ENCODE measurements around the gene GRB2. TPM values are rescaled to one million over a fixed set of nuclear protein-coding genes. Genes with fewer than 3 reads are reported as not detected.
"Not testable (repeated sequence)": the region's sequence is repeated elsewhere in the genome, so short reads cannot be mapped to it uniquely, and the experiment has no call there.

The GRB2 gene
- total RNA-seq (2014; rRNA removed; shearing (Covaris generic)): 92.0 and 95.9 TPM in 2 replicates
- polyA plus RNA-seq (2014; cell fraction: nucleus; rRNA removed): 70.2 and 89.7 TPM in 2 replicates

- peak; percentile 97 for DNase-seq (ENCODE audit: extremely low read depth, low read depth)
Observed at GRCh38 chr17:75405365-75406221, at the start of gene GRB2. GRB2 (minus strand) TSS chr17:75405678; CDS start chr17:75393628, 12,050 bp downstream.

DNA sequence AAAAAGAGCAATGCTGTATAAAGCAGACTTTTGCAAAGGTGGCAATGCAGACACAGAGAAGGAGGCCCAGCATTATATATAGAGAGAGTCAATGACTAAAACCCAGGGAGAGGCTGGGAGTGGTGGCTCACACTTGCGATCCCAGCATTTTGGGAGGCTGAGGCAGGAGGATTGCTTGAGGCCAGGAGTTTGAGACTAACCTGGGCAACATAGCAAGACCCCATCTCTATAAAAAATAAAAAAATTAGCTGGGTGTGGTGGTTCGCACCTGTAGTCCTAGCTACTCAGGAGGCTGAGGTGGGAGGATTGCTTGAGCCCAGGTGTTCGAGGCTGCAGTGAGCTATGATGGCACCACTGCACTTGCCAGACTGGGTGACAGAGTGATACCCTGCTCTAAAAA lies 49.2 kb upstream of the GRB2 start:
- not testable (repeated sequence) for DNase-seq (ENCODE audit: extremely low read depth, low read depth)

DNA sequence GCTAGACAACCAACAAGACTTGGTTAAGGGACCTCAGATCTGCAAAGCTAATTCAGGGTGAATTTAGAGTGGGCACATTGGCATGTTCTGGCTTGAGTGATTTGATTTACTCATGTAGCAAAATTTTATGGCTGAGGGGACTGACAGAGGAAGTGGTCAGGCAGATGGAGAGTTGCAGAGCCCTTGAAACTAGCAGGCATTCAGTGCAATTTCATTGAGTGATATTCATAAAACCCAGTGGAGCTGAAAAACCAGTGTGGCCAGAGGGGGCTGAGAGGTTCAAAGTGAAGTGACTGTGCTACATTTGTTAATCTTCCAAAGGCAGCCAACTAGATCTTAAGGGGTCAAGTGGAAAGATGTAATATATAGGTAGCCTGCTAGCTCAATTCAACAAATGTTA lies 48.7 kb upstream of the GRB2 start:
- DNase-seq (ENCODE audit: extremely low read depth, low read depth): no peak

- no peak for DNase-seq (ENCODE audit: extremely low read depth, low read depth)
Observed at GRCh38 chr17:75450270-75450669, 44.8 kb upstream of the GRB2 start.

GRCh38 chr17:75447951-75448856 lies 42.7 kb upstream of the GRB2 start:
- DNase-seq (ENCODE audit: extremely low read depth, low read depth): no peak

- not testable (repeated sequence) for DNase-seq (ENCODE audit: extremely low read depth, low read depth)
Observed at GRCh38 chr17:75445896-75446295, 40.4 kb upstream of the GRB2 start.

- no peak for DNase-seq (ENCODE audit: extremely low read depth, low read depth)
Observed at GRCh38 chr17:75445296-75445695, 39.8 kb upstream of the GRB2 start.

DNA sequence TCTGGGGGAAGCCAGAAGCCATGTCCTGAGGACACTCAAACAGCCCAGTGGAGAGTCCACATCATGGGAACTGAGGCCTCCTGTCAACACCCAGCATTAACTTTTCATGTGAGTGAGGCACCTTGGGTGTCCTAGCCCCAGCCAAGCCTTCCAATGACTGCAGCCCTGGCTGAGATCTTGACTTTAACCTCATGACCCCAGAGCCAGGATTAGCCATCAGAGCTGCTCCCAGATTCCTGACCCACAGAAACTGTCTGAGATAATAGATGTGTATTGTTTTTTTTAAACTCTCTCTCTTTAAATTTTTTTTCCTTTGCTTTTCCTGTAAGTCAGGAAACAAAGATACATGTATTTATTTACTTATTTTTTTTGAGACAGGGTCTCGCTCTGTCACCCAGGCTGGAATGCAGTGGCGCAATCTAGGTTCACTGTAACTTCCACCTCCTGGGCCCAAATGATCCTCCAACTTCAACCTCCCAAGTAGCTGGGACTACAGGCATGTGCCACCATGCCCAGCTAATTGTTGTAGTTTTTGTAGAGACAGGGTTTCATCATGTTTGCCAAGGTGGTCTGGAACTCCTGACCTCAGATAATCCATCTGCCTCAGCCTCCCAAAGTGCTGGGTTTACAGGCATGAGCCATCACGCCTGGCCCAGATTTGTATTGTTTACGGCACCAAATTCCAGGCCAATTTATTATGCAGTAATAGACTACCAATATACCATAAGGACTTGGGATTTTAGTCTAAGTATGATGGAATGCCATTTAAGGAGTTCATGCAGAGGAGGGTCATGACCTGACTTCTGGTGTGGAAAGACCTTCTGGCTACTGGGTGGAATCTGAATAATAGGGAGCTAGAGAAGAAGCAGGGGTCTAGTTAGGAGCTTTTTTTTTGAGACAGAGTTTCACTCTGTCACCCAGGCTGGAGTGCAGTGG lies 37.0 kb upstream of the GRB2 start:
- no peak for DNase-seq (ENCODE audit: extremely low read depth, low read depth)

GRCh38 chr17:75440738-75441448 lies 35.4 kb upstream of the GRB2 start:
- no peak for DNase-seq (ENCODE audit: extremely low read depth, low read depth)

DNA sequence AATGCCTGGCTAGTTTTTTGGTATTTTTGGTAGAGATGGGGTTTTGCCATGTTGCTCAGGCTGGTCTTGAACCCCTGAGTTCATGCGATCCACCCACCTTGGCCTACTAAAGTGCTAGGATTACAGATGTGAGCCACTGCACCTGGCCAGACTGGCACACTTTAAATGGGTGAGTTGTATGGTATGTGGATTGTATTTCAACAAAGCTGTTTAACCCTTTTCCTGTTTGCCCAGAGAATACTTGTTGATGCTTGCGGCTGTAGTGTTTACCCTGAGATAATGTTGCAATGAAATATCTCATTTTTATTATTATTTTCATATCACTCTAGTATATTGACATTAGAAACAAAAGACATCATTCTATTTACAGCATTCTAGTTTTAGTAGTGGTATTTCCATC lies 33.8 kb upstream of the GRB2 start:
- DNase-seq (ENCODE audit: extremely low read depth, low read depth): no peak

DNA sequence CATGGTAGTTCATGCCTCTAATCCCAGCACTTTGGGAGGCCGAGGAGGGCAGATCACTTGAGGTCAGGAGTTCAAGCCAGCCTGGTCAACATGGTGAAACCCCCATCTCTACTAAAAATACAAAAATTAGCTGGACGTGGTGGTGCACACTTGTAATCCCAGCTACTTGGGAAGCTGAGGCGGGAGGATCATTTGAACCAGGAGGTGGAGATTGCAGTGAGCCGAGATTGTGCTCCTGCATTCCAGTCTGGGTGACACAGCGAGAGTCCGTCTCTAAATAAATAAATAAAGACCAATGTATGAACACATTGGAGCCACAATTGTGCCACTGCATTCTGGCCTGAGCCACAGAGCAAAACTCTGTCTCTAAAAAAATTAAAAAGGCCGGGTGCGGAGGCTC lies 31.9 kb upstream of the GRB2 start:
- not testable (repeated sequence) for DNase-seq (ENCODE audit: extremely low read depth, low read depth)

GRCh38 chr17:75434433-75434832 lies 29.0 kb upstream of the GRB2 start:
- DNase-seq (ENCODE audit: extremely low read depth, low read depth): not testable (repeated sequence)

GRCh38 chr17:75433218-75433783 lies 27.8 kb upstream of the GRB2 start:
- no peak for DNase-seq (ENCODE audit: extremely low read depth, low read depth)

- peak; percentile 48 for DNase-seq (ENCODE audit: extremely low read depth, low read depth)
Observed at GRCh38 chr17:75430159-75430974, 24.9 kb upstream of the GRB2 start.

DNA sequence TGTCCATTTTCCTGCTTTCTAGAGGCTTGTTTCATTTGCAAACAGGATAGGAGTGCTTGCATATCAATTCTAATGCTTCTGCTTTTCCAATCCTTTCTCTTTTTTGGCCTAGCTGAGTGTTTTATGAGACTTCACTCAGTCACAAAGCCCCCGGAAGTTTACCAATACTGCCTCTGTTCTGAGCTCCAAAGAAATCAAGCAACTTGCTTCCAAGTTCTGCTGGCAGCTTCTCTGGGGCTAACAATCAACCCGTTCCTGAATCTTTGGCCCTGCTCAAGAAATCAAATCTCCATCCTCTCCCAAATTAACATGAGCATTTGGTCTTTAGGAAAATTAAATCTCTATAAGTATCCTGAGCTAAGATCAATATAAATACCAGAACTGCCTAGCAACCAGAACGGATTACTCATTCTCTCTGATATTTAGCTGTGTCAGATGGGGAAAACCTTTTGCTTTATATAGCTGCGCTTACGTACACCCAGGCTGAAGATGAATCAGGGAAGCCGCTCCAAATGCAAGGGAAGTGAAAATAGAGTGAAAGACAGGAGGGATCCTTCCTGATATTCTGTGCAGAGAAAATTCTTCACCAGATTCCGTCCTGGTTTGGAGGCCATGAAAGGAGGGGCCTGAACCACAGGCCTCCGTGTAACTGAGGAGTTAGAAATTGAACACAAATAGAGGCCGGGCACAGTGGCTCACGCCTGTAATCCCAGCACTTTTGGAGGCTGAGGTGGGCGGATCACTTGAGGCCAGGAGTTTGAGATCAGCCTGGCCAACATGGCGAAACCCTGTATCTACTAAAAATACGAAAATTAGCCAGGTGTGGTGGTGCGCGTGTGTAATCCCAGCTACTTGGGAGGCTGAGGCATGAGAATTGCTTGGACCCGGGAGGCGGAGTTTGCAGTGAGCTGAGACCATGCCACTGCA lies 23.3 kb upstream of the GRB2 start:
- DNase-seq (ENCODE audit: extremely low read depth, low read depth): peak; percentile 52

DNA sequence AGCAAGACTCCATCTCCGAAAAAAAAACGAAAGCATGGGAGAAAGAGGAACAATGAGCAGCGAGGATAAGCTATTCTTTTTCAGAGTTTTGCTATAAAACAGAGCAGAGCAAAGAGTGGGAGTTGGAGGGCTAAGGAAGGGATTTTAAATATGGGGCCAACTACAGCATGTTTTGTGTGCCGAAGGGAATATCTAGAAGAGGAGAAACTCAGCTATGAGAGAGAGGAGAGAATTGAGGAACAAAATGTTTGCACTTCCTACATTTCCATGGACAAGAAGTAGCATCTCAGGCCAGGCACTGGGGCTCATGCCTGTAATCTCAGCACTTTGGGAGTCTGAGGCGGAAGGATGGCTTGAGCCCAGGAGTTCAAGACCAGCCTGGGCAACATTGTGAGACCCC lies 13.1 kb upstream of the GRB2 start:
- no peak for DNase-seq (ENCODE audit: extremely low read depth, low read depth)

DNA sequence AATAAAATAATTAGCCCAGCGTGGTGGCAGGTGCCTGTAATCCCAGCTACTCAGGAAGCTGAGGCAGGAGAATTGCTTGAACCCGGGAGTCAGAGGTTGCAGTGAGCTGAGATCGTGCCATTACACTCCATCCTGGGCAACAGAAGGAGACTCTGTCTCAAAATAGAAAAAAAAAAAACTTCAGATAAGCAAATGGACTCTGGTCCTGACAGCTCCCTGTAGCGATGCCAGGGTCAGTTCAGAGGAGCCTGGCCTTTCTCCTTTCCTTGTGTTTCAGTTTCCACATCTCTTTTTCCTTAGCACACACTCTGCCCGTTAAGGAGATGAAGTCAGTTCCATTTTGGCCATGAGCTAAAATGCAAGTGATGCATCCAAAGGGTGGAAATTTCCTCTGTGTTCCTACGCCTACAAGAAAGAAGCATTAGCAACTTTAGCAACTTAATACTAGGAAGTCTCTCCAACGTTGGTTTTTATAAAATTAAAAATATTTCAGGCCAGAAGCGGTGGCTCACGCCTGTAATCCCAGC lies 11.6 kb upstream of the GRB2 start:
- no peak for DNase-seq (ENCODE audit: extremely low read depth, low read depth)

Data from NCI-H460 (cell line).